PFSK-1 (cell line): ENCODE measurements around the gene TSGA10.

ENCODE experiments used
- POLR2AphosphoS5 ChIP-seq: IDR thresholded peaks from 2 replicates; pipeline ENCODE4 v1.6.1; 2012; ENCODE audit warnings: low read depth, mild to moderate bottlenecking, control low read depth, low read length, moderate library complexity
- TAF1 ChIP-seq: IDR thresholded peaks from 2 replicates; pipeline ENCODE4 v1.6.1; 2012; ENCODE audit warnings: low read length, control low read depth, borderline replicate concordance; ENCODE audit not compliant: insufficient read depth

- TF ChIP-seq POLR2AphosphoS5 (no peak), TAF1 (no peak)
Measured at GRCh38 chr2:99158599-99158998, 3.9 kb upstream of the TSGA10 start.
